GM12875 (cell line): ENCODE results near the gene XAGE2.
"Not testable (repeated sequence)": the region's sequence is repeated elsewhere in the genome, so short reads cannot be mapped to it uniquely, and the experiment has no call there.

Source experiments
- H3K4me3 ChIP-seq: one replicate; pipeline ENCODE4 v1.5.1; 2011; ENCODE audit warnings: low read depth, low read length, control low read depth
- CTCF ChIP-seq: IDR thresholded peaks from 2 replicates; pipeline ENCODE4 v1.5.1; 2011; ENCODE audit warnings: low read depth, mild to moderate bottlenecking, control low read depth, inconsistent platforms, low read length, moderate library complexity, borderline replicate concordance; ENCODE audit not compliant: insufficient read depth

Gene XAGE2

GRCh38 chrX:52368368-52369055 lies at the start of gene XAGE2:
TSS of gene XAGE2 (plus strand) at chrX:52369021. CDS start at chrX:52370015, 994 bp downstream.
- no peak for TF ChIP-seq CTCF
- H3K4me3 ChIP-seq, result no peak within 1 kb of the TSS

- no peak for TF ChIP-seq CTCF
- no peak overlapping the region for H3K4me3 ChIP-seq
Measured at GRCh38 chrX:52337410-52337809, 31.4 kb upstream of the XAGE2 start.

- no peak overlapping the region for H3K4me3 ChIP-seq
- TF ChIP-seq CTCF, result no peak
Measured at GRCh38 chrX:52341493-52341892, 27.3 kb upstream of the XAGE2 start.

GRCh38 chrX:52343131-52343530 lies 25.7 kb upstream of the XAGE2 start:
- not testable (repeated sequence) for H3K4me3 ChIP-seq

- H3K4me3 ChIP-seq, result not testable (repeated sequence)
- peak; percentile 72 for TF ChIP-seq CTCF
Measured at GRCh38 chrX:52345402-52345801, 23.4 kb upstream of the XAGE2 start.

GRCh38 chrX:52346174-52347165 lies 22.4 kb upstream of the XAGE2 start:
- no peak overlapping the region for H3K4me3 ChIP-seq
- no peak for TF ChIP-seq CTCF

GRCh38 chrX:52349681-52350080 lies 19.1 kb upstream of the XAGE2 start:
- no peak for TF ChIP-seq CTCF
- H3K4me3 ChIP-seq, result no peak overlapping the region
